Smooth muscle cell (in vitro differentiated cells): ENCODE results near the gene ALK. TPM values are rescaled to one million over a fixed set of nuclear protein-coding genes. Genes with fewer than 3 reads are reported as not detected.

Source experiments
- DNase-seq: peaks from one replicate; lab custom pipeline; 2025; ENCODE audit not compliant: unreplicated experiment; lab: John Stamatoyannopoulos, UW
- H2AFZ ChIP-seq: fragments of 200-600 bp; sonication (generic); 2 replicates; pipeline ENCODE4 v1.6.0; 2016; ENCODE audit warnings: antibody characterized with exemption, low read depth, mild to moderate bottlenecking
- H3F3A ChIP-seq: fragments of 200-600 bp; sonication (generic); 2 replicates; pipeline ENCODE4 v1.6.0; 2017; ENCODE audit warnings: antibody characterized with exemption, low read depth
- H3K27ac ChIP-seq: fragments of 200-600 bp; sonication (generic); 2 replicates; pipeline ENCODE4 v1.5.1; 2016; ENCODE audit warnings: low read depth, mild to moderate bottlenecking
- H3K27me3 ChIP-seq: fragments of 200-600 bp; sonication (generic); 2 replicates; pipeline ENCODE4 v1.6.1; 2016; ENCODE audit warnings: low read depth, mild to moderate bottlenecking
- H3K36me3 ChIP-seq: fragments of 200-600 bp; sonication (generic); 2 replicates; pipeline ENCODE4 v1.5.1; 2016; ENCODE audit warnings: low read depth
- H3K4me1 ChIP-seq: fragments of 200-600 bp; sonication (generic); 2 replicates; pipeline ENCODE4 v1.5.1; 2016; ENCODE audit warnings: low read depth
- H3K4me2 ChIP-seq: fragments of 200-600 bp; sonication (generic); 2 replicates; pipeline ENCODE4 v1.6.0; 2016; ENCODE audit warnings: mild to moderate bottlenecking
- H3K4me3 ChIP-seq: fragments of 200-600 bp; sonication (generic); 2 replicates; pipeline ENCODE4 v1.5.1; 2016; ENCODE audit warnings: mild to moderate bottlenecking
- H3K79me2 ChIP-seq: fragments of 200-600 bp; sonication (generic); 2 replicates; pipeline ENCODE4 v1.6.0; 2016; ENCODE audit warnings: low read depth, mild to moderate bottlenecking
- H3K9ac ChIP-seq: fragments of 200-600 bp; sonication (generic); 2 replicates; pipeline ENCODE4 v1.6.0; 2016; ENCODE audit warnings: low read depth
- H3K9me3 ChIP-seq: fragments of 200-600 bp; sonication (generic); replicated peaks from 2 replicates; pipeline ENCODE4 v1.5.1; 2016; ENCODE audit warnings: low read depth
- H4K20me1 ChIP-seq: fragments of 200-600 bp; sonication (generic); 2 replicates; pipeline ENCODE4 v1.6.0; 2016; ENCODE audit warnings: low read depth
- WGBS: methylation state at CpG from one replicate; pipeline ENCODE4 v1.1.7; 2016; ENCODE audit warnings: low lambda C conversion rate; 5-methylcytosine and 5-hydroxymethylcytosine counted together
- polyA plus RNA-seq: library from polyadenylated mRNA; unstranded; fragments of >200 nt; fragmentation: Nextera tagmentation; extraction: Ambion mirVana; gene quantifications from 2 replicates; pipeline ENCODE4 v1.2.1, GENCODE V29; 2016
- total RNA-seq: library from RNA; depleted of rRNA; stranded (reverse); fragments of >200 nt; gene quantifications from 2 replicates; pipeline ENCODE4 v1.2.3, GENCODE V29; 2014
- TF ChIP-seq, protein P1 (sequence below): fragments of 200-600 bp; sonication (generic); IDR thresholded peaks from 2 replicates; pipeline ENCODE4 v1.5.1; 2017; ENCODE audit warnings: borderline replicate concordance, mild to moderate bottlenecking, antibody characterized with exemption; ENCODE audit not compliant: insufficient read depth, poor library complexity, severe bottlenecking

The ALK gene
- total and polyA plus RNA-seq, 2 experiments from 2014 or later = 0.13 to 0.19 TPM

DNA sequence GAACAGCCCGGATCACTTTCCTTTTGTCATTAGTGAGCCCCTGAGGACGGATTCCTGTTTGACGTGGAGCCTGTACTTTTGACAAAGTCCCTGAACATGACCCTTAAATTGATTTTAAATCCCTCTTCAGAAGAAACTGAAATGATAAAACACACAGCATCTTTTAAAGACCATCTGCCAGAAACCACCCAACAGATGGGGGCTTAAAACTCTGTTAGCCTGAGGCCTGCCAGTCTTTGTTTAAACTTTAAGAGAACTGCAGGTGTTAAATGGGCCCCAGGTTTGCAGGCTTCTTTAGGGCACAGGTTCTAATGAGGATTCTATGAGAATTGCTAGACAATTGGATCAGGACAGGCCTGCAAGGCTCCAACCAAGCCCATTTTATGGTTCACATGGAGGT is 177.9 kb downstream of the ALK start:
- no peak overlapping the region for H3K4me2 ChIP-seq
- H3K4me3 ChIP-seq = no peak overlapping the region
- no peak for DNase-seq
- no peak overlapping the region for H2AFZ ChIP-seq
- no peaks in the 10 kb centered on the region for H4K20me1 ChIP-seq
- no peaks in the 10 kb centered on the region for H3K36me3 ChIP-seq
- peaks cover 5% of the 10 kb centered on the region for H3K4me1 ChIP-seq
- no peaks in the 10 kb centered on the region for H3K9me3 ChIP-seq
- WGBS = 76% methylated on average over 3 of the region's 3 CpGs
- no peak overlapping the region for H3K27ac ChIP-seq
- no peaks in the 10 kb centered on the region for H3K27me3 ChIP-seq
- no peak overlapping the region for H3K9ac ChIP-seq
- TF ChIP-seq, protein P1, sequence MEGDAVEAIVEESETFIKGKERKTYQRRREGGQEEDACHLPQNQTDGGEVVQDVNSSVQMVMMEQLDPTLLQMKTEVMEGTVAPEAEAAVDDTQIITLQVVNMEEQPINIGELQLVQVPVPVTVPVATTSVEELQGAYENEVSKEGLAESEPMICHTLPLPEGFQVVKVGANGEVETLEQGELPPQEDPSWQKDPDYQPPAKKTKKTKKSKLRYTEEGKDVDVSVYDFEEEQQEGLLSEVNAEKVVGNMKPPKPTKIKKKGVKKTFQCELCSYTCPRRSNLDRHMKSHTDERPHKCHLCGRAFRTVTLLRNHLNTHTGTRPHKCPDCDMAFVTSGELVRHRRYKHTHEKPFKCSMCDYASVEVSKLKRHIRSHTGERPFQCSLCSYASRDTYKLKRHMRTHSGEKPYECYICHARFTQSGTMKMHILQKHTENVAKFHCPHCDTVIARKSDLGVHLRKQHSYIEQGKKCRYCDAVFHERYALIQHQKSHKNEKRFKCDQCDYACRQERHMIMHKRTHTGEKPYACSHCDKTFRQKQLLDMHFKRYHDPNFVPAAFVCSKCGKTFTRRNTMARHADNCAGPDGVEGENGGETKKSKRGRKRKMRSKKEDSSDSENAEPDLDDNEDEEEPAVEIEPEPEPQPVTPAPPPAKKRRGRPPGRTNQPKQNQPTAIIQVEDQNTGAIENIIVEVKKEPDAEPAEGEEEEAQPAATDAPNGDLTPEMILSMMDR = no peak
- no peaks in the 10 kb centered on the region for H3K79me2 ChIP-seq
- no peaks in the 10 kb centered on the region for H3F3A ChIP-seq

DNA sequence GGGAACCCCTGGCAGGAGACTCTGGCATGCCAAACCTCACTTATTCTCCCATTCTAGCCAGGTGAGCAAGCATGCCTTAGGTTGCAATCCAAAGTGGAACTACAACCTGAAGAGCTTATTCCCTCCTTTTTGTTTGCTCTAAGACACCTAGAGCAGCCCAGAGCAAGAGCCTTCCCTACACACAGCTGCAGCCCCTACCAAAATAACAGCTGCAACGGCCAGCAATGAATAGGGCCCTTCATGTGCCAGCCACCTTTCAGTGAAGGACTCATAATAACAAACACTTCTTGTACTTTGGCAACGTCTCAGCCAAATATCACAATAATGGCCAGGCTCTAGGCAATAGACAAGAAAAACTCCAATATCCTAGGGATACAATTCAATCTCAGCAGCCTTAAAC is 178.7 kb downstream of the ALK start:
- H2AFZ ChIP-seq = no peak overlapping the region
- no peaks in the 10 kb centered on the region for H4K20me1 ChIP-seq
- no peak overlapping the region for H3K4me3 ChIP-seq
- no peak overlapping the region for H3K9ac ChIP-seq
- H3K27me3 ChIP-seq = no peaks in the 10 kb centered on the region
- TF ChIP-seq, protein P1 = no peak
- no peak overlapping the region for H3K27ac ChIP-seq
- WGBS = 70% methylated on average over 2 of the region's 2 CpGs
- no peaks in the 10 kb centered on the region for H3F3A ChIP-seq
- no peaks in the 10 kb centered on the region for H3K9me3 ChIP-seq
- H3K36me3 ChIP-seq = no peaks in the 10 kb centered on the region
- no peaks in the 10 kb centered on the region for H3K79me2 ChIP-seq
- H3K4me1 ChIP-seq = peaks cover 2% of the 10 kb centered on the region
- no peak overlapping the region for H3K4me2 ChIP-seq
- no peak for DNase-seq

DNA sequence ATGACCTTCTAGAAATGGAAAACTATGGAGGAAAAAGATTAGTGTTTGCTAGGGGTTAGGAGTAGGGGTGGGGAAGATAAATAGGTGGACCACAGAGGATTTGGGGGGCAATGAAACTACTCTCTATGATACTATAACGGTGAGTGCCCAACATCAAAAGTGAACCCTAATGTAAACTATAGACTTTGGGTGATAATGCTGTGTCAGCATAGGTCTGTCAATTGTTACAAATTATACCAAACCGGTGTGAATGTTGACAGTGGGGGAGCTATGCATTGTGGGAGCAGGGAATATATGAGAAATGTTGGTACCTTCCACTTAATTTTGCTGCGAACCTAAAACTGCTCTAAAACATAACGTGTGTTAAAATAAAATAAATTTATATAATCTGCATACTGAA is 180.3 kb downstream of the ALK start:
- 94% methylated on average over 4 of the region's 4 CpGs for WGBS
- Histone ChIP-seq H3K4me1 (no peaks in the 10 kb centered on the region), H3K9me3 (no peaks in the 10 kb centered on the region), H3K27me3 (no peaks in the 10 kb centered on the region), H3F3A (no peaks in the 10 kb centered on the region), H3K79me2 (no peaks in the 10 kb centered on the region), H3K9ac (no peak overlapping the region), H3K36me3 (no peaks in the 10 kb centered on the region), H2AFZ (no peak overlapping the region), H3K4me3 (no peak overlapping the region), H3K27ac (no peak overlapping the region), H3K4me2 (no peak overlapping the region), H4K20me1 (no peaks in the 10 kb centered on the region)
- no peak for DNase-seq
- TF ChIP-seq, protein P1 = no peak

DNA sequence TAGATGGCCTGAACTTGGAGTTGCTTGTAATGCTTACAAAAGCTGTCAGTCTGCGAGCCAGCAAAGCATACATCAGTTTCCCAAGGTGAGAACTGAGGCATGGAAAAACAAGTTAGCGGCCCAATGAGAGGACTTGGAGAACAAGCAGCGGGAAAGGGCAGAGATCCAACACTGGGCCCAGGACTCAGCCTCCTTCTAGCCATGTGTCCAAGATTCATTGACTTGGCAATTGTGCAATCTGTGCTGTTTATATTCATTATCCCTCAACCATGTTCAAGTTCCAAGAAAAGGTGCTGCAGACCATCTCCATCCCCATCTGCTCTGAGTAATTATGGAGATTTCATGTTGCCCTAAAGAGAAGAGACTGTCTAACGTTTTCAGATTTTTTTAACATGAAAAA is 187.4 kb downstream of the ALK start:
- Histone ChIP-seq H3K36me3 (no peaks in the 10 kb centered on the region), H3K9ac (no peak overlapping the region), H4K20me1 (no peaks in the 10 kb centered on the region), H3K9me3 (no peaks in the 10 kb centered on the region), H3K4me2 (no peak overlapping the region), H3K4me1 (no peaks in the 10 kb centered on the region), H3K27ac (no peak overlapping the region), H3F3A (no peaks in the 10 kb centered on the region), H3K79me2 (no peaks in the 10 kb centered on the region), H2AFZ (no peak overlapping the region), H3K4me3 (no peak overlapping the region), H3K27me3 (peaks cover 11% of the 10 kb centered on the region)
- no peak for DNase-seq
- TF ChIP-seq, protein P1 = no peak
- 75% methylated on average over 4 of the region's 4 CpGs for WGBS
